ENCODE data around the gene DICER1. TPM values are rescaled to one million over a fixed set of nuclear protein-coding genes. Genes with fewer than 3 reads are reported as not detected.
A peak's percentile ranks its signal among the peaks of the same experiment; 100 is the strongest.

The DICER1 gene
- total and polyA plus RNA-seq, 2 experiments from 2014 or later: 21.4 to 59.2 TPM

- TF ChIP-seq ZNF462 (CRISPR knock-in tag; IDR thresholded peaks at IDR 0.05) (no peak), ZNF114 (CRISPR knock-in tag; IDR thresholded peaks at IDR 0.05) (no peak), CREB1 (CRISPR knock-in tag; IDR thresholded peaks at IDR 0.05; ENCODE audit: low read depth) (no peak), ZNF331 (CRISPR knock-in tag; IDR thresholded peaks at IDR 0.05; ENCODE audit: low read depth) (no peak)
Measured at GRCh38 chr14:95198320-95198719, 41.0 kb upstream of the DICER1 start (continued).

GRCh38 chr14:95197551-95197950 is 40.2 kb upstream of the DICER1 start:
- Mint-ChIP-seq H3K4me3 (peak overlapping the region; percentile 29; the same call in 1 of the 3 replicates), H3K9me3 (peaks cover 3% of the 10 kb centered on the region; the same call in 1 of the 3 replicates), H3K27me3 (ENCODE audit: insufficient read depth, low read depth, poor library complexity) (peaks cover 7% of the 10 kb centered on the region), H3K36me3 (ENCODE audit: low read depth) (peaks cover 5% of the 10 kb centered on the region), H3K4me1 (peaks cover 39% of the 10 kb centered on the region), H3K27ac (peak overlapping the region; percentile 64; the same call in 1 of the 2 replicates)
- H3K4me2 ChIP-seq: peak overlapping the region; percentile 37
- H3K79me2 ChIP-seq (replicated peaks; ENCODE audit: insufficient read depth): no peaks in the 10 kb centered on the region
- no peaks in the 10 kb centered on the region for H4K20me1 ChIP-seq (replicated peaks; ENCODE audit: insufficient read depth)
- no peaks in the 10 kb centered on the region for H3K27me3 ChIP-seq (ENCODE audit: insufficient read depth)
- H3F3A ChIP-seq (replicated peaks; ENCODE audit: low read depth): no peaks in the 10 kb centered on the region
- H3K9me2 ChIP-seq (ENCODE audit: insufficient read depth): no peaks in the 10 kb centered on the region; the same call in 1 of the 2 replicates
- DNase-seq (ENCODE audit: low spot score) (peak; percentile 78), ATAC-seq (peak; percentile 69)
- no peak overlapping the region for H3K27ac ChIP-seq (ENCODE audit: low read depth)
- H3K36me3 ChIP-seq (ENCODE audit: insufficient read depth): peaks cover 6% of the 10 kb centered on the region; the same call in 1 of the 2 replicates
- H3K4me3 ChIP-seq: no peak overlapping the region
- peak overlapping the region; percentile 25; the same call in 1 of the 2 replicates for H2AFZ ChIP-seq
- peaks cover 18% of the 10 kb centered on the region for H3K4me1 ChIP-seq (ENCODE audit: insufficient read depth)
- TF ChIP-seq STAT1 (IDR thresholded peaks at IDR 0.05; ENCODE audit: unreplicated experiment) (no peak), POLR2AphosphoS5 (IDR thresholded peaks at IDR 0.05; ENCODE audit: low read depth) (no peak), REST (IDR thresholded peaks at IDR 0.05; ENCODE audit: unreplicated experiment) (no peak), JUNB (IDR thresholded peaks at IDR 0.05; ENCODE audit: unreplicated experiment) (no peak), ZNF114 (CRISPR knock-in tag; IDR thresholded peaks at IDR 0.05) (no peak), CREB1 (CRISPR knock-in tag; IDR thresholded peaks at IDR 0.05; ENCODE audit: low read depth) (no peak), EZH2 (IDR thresholded peaks at IDR 0.05; ENCODE audit: low read depth, unreplicated experiment) (no peak), ZNF331 (CRISPR knock-in tag; IDR thresholded peaks at IDR 0.05; ENCODE audit: low read depth) (no peak), ETS1 (IDR thresholded peaks at IDR 0.05) (no peak)
